Hematopoietic multipotent progenitor cell treated with erythropoietin and hydrocortisone succinate and interleukin-3 and kit ligand, for 4 days (in vitro differentiated cells): ENCODE results near the gene TCF3.
"Not testable (repeated sequence)": the region's sequence is repeated elsewhere in the genome, so short reads cannot be mapped to it uniquely, and the experiment has no call there.

Experiments
- DNase-seq: peaks from one replicate; pipeline ENCODE4 v3.0.0-alpha.2; 2015

TCF3 gene

DNA sequence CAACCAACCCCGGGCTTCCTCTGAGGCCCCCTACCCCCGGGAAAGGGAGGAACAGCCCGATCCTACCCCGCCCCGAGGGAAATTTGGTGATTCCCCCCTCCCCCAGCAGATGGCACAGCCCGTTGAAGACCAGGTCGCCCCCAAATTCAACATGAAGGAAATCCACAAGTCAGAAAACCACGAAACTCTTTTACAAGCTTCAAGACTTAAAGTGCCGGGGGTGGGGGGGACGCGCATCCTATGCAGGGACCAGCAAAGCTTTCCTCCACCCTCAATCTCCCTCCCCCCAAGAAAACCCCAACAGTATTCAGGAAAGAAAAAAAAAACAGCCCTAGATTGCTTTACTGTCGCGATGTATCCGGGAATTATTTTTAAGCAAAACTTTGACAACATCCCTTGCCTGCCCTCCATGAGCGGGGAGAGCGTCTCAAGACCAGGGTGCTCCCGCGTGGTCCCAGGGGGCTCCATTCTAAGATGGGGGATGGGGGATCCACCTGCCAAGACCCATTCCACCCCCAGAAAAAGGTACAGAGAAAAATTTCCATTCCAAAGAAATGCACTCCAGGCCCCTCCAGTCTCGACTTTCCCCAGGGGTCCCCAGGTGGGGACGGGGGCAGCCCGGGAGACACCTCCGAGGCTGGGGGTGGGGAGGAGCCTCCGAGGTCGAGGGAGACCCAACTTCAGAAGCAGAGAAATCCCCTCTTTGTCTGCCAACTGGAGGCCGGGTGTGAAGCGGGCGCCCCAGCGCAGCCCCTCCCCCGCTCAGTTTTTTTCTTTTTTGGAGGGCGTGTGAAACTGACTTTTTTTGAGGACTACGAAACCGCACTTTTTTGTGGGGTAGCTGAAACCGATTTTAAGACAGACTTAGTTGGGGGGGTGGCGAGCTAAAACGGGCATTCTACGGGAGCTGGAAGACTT lies 1.5 kb downstream of the TCF3 start:
- peak; percentile 82 for DNase-seq

DNA sequence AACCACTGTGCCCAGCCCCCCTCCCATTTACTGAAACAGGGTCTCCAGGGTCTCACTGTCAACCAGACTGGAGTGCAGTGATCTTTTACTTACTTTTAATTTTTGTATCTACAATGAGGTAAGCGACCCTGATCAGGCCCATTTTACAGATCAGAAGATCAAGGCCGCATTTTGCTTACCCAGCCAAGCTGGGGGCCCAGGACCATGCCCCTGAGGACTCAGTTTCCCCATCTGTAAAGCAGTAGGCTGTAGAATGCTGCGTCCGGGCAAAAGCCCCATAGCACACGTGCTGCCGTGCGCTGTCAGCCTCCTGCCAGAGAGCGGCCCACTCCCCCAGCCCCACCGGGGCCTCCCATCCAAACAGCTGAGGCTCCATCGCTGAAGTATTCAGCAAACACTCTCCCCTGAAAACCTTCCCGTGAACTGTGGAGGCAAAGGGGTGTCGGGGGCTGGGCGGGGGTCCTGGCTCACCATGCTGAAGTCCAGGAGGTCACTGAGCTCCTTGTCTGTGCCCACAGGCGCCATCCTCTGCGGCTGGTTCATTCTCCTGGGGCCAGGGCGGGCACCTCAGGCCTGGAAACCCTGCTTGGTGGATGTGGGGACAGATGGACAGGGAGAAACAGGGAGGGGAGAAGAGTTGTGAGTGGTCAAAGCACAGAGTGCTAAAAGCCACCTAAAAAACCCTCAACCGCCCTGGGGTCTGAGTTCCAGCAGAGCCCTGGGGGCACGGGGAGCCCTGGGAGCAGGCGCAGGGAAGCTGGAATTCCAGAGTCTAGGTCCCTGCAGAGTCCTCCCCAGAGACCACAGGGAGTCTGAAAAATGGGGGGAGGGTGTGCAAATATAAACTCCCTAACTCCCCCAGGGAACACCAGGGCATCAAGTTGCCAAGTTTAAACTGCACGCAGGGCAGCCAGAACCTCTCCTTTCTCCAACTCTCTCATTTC lies 2.4 kb downstream of the TCF3 start:
- DNase-seq: no peak

DNA sequence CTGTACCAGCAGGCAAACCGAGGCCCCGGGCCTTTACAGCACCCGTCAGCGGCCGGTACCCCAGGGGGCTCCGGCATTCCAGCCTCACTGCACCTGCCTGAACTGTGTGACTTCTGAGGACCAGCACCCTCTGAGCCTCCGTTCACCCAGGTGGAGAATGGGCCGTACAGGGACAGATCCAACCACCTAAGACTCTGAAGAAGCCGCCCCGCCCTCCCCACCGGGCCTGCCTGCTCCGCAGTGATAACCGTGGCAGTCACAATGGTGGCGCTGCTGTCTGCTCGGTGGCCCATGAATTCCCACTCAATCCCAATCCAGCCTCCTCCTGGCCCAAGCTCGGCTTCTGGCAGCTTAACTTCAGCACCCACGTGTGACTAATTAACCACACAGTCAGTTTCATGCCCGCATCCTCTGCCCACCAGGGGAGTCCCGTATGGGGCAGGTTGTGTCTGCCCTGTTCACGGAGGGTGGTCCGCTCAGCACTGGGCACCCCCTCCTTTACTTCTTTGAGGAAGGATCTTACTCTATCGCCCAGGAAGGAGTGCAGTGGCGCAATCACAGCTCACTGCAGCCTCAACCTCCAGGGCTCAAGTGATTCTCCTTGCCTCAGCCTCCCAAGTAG lies 3.4 kb downstream of the TCF3 start:
- peak; percentile 37 for DNase-seq

DNA sequence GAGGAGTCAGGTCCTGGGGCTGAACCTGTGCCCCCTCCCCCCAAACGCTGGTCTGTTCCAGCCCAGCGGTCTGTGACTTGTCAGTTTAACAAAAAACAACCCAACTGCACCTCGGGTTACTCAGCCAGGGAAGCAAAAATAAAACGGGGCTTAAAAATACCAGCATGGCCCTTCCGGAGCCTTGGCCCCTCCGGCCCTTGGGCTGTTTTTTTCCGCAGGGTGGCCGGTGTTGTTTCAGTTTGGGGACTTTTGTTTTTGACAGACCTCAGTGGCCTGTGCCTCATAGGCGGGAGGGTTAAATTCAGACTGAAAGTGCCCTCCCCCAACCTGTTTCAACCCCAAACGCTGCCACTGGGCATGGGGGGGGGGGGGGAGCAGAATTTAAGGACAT lies 4.0 kb downstream of the TCF3 start:
- no peak for DNase-seq

DNA sequence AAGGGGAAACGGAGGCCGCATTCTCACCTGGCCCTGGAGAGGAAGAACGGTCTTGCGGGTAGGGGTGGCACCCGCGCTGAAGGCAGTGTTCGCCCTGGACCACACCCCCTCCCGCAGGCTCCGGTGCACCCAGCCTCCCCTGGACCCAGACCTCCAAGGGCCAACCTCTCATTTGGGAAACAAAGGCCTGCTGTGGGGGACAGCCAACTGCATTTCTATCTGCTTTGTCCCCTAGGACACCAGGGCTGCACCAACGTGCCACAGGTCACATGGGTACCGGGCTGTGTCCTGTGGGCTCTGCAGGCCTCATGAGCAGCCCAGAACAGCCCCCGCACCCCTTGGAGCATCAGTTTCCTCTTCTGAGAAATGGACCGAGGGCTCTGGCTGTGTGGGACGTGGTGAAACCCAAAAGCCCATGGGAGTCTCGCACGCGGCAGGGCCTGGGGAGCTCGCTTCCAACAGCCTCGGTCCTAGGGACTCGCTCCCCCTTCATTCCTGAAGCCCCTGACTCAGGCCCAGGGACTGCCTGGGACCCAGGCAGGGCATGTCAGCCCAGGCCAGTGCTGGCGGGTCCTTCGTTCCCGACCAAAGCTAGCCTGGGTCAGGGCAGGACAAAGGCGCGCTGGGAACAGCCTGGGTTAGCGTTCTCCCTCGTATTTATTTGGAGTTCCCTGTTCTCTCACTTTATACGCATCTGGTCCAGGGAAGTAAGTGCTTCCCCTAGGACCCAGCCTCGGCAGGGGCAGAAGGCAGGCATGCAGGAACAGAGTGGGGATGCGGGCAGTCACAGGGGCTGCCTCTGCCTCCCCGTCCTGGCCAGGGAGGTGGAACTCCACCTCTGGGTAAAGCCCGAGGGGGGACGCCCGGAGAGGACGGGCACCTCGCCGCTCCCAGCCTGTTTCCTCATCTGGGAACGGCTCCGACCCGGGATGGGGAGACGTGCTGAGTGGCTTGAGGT lies 4.6 kb downstream of the TCF3 start:
- no peak for DNase-seq

DNA sequence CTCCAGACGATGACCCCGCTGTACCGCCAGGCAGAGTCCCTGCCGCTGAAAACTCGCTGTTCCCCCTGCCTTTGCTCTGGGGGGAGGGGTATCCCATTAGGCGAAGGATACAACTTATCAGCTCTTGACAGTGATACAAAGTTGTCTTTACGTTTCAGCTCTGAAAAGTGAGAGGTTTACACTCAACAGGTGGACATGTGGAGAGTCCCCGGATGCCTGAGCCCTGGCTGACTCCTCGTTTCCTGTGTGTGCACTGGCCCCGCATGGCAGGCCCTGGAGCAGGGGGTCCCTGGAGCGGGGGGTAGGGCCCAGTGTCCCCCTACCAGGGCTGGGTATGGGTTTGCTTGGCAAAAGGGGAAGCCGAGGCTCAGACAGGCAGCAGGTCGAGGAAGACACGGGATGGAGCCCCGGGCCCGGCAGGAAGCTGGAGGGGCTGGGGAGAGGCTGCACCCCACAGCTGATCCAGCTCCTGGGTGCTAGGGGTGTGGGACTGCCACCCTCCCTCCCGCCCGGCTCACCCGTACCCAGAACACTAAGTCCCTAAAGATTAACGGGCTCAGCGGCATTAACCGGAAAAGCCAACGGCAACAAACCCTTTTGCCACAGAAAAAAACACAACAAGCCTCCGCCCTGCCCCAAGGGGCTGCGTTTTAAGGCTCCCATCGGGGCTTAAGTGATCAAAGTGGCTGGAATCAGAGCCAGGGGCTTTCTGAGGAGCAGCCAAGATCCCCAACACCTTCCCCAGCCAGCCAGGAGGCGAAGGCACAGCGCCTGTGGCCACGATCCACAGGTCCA lies 5.6 kb downstream of the TCF3 start:
- DNase-seq: no peak

DNA sequence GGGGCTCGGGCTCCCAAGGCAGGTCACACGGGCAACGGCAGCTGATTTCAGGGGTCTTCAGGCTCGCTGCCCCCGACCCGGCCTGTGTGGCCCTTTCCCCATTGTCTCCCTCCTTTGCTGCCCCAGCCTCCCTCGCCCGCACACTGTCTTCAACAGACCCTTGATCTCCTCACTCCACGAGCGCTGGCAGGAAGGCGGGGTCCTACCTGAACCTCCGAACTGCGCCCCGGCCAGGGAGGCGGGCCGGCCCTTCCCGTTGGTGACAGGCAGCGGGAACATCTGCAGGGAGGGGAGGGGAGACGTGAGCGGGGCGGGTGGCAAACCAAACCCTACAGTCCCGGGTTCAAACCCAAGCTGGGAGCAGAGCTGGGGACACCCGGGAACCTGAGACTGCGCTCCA lies 6.3 kb downstream of the TCF3 start:
- no peak for DNase-seq

DNA sequence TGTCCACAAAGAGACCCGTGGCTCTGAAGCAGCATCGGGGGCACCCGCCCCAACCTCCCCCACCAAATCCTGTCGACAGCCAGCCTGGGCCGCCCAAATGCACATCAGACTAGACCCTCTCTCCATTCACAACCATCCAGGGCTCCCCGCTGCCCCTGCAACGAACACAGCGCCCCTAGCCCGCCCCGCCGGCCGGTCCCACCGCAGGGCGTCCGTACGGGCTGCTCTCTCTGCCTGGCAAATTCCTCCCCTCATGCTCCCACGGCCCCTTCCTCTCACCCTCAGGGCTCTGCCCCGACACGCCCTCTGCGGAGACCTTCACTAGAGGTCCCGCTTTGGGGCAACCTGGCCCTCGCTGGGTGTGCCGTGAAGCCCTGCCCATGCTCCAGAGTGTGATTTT lies 7.1 kb downstream of the TCF3 start:
- no peak for DNase-seq

DNA sequence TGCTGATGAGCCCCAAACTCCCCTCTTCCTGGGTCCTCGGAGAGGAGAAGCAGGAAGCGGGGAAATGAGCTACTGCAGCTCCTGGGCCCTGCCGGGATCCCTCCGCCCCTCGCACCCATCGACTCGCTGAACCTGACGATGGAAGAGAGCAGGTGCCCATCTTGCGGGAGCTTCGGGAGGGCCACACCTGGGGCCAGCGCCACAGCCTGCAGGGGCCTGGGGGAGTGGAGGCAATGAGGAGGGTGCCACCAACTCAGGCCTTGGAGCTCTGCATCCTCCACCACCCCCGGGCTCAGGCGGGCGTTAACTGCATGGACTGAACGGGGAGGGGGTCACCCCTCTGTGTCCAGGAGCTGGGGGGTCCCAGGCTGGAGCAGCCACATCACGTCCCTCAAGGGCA lies 8.3 kb downstream of the TCF3 start:
- DNase-seq: no peak

DNA sequence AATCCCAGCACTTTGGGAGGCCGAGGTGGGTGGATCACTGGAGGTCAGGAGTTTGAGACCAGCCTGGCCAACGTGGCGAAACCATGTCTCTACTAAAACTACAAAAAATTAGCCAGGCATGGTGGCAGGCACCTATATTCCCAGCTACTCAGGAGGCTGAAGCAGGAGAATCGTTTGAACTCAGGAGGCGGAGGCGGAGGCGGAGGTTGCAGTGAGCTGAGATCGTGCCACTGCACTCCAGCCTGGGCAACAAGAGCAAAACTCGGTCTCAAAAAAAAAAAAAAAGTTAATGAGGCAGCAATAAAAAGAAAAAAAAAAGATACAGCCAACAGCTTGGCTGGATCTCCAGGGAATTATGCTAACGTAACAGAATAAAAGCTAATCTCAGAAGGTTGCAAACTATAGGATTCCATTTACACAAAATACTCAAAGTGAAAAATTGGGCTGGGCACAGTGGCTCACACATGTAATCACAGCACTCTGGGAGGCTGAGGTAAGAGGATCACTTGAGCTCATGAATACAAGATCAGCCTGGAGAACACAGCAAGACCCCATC lies 11.4 kb downstream of the TCF3 start:
- not testable (repeated sequence) for DNase-seq

DNA sequence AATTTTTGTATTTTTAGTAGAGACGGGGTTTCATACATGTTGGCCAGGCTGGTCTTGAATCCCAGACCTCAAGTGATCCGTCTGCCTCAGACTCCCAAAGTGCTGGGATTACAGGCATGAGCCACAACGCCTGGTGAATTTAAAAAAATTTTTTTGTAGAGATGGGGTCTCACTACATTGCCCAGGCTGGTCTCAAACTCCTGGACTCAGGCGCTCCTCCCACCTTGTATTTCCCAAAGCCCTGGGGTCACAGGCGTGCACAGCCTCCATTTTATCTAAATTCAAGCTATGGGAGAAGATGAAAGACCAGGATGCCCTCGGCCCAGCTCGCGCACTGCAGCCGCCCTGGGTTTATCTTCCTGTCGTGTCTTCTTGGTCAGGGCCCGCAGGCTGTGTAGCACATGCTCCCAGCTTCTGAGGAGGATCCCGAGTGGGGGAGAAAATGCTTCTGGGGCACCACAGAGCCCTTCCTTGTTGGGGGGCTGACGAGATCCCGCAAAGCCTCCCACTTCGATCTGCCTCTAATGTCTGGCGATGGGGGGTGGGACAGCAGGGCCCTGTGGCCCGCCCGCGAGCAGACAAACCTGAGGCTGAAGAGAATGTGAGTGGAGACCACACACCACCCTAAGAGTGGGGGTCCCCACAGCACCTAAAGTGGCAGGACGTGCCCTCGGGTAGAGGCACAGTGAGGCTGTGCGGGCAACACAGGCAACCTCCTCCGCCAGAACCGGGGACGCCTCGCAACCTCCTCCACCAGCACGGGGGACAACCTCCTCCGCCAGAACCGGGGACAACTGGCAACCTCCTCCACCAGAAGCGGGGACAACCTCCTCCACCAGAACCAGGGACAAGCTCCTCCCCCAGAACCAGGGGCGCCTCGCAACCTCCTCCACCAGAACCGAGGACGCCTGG lies 15.8 kb downstream of the TCF3 start:
- no peak for DNase-seq

DNA sequence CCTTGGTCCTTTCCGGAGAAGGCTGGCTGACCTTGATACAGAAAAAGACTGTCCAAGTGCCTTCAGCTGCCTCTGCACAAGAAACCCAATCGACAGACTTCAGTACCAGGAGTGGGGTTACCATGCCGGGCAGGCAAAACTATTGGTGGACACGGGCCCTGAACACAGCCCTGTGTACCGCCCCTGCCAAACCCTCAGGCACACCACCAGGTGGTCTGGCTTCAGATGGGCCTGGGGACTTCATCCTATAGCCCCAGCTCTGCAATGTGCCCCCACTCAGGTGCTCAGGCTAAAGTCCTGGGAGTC lies 17.5 kb downstream of the TCF3 start:
- no peak for DNase-seq

DNA sequence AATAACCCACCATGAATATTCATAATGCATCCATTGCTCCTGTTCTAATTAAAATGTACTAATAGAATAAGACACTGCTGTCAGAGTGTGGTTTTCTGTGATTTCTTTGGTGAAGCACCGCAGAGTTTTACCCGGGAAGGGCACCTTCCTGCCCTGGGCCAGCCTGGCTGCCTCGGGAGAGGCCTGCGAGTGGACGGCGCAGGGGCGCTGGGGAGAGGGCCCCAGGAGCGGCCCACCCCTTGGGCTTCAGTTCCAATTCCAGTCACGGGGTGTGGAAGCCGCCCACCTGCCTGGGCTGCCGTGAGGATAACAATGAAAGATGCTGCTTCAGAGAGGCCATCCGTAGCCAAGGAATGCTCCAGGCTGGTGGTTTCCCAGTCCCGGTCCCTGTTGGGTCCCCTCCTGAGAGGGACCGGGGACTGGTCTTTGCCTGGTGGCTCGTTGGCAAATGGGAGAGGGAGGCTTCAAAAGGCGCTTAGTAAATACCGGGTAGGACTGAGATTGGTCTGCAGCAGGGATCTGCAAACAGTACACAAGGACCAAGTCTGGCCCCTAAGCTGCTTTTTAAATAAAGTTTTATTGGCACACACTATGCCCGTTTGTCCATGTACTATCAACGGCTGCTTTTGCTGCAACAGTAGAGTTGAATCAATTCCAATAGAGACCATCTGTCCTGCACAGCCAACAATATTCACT lies 18.0 kb downstream of the TCF3 start:
- no peak for DNase-seq

DNA sequence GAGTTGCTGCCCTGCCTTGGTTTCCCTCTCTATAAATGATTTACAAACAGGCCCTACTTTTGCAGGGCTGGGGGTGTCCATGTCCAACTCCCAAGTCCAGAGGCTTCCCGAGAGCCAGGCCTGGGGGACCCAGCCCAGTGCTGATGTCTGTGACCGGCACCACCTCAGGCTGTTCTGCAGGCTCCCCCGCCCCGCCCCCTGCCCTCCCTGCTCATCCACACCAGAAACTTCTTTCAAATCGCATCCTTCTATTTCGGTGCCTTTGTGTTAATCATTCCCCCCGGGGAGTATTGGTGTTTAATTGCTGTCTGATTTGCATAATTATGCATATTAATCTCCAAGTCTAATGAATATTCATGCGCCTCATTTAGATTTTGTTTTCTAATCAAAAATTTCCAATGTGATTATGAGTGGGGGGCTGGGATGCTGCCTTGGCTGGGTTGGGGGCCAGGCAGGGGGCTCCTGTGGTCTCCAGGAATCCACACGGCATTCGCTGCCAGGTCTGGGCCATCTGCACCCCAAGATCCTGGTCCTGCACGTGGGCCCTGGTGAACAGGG lies 19.1 kb downstream of the TCF3 start:
- DNase-seq: no peak

DNA sequence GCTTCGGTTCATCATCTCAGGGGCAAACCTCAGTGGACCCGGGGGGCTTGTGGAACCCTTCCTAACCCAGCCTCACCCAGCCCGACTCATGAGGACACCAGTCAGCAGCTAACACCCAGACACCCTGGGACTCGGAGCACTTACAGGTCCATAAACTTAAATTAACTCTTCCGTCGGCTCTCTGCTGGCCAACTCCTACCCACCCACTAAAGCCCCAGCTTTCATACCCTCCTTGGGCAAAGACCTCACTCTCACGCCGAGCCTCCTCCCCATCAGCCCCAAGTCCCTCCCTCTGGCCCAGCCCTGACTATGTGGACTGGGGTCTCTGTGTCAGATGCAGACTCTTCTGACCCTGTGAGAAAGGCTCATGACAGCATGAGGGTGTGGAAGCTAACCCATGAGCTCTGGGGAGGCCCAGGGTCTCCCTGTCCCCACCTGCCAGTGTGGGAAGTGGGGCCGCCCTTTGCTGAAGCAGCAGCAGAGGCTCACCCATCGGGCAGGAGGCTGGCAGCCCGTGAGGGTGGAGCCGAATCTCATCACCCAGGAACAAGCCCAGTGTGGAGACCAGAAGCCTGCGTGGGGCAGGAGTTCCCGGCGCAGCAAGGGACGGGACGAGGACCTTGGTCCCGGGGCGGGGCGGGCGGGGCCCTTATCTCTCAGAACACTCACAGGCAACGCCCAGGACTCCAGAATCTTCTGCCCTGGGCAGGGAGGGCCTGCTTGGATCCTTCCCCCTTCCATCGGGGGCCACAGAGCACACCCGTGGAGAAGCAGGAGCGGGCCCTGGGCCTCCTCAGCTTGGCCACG lies 19.8 kb downstream of the TCF3 start:
- peak; percentile 92 for DNase-seq

DNA sequence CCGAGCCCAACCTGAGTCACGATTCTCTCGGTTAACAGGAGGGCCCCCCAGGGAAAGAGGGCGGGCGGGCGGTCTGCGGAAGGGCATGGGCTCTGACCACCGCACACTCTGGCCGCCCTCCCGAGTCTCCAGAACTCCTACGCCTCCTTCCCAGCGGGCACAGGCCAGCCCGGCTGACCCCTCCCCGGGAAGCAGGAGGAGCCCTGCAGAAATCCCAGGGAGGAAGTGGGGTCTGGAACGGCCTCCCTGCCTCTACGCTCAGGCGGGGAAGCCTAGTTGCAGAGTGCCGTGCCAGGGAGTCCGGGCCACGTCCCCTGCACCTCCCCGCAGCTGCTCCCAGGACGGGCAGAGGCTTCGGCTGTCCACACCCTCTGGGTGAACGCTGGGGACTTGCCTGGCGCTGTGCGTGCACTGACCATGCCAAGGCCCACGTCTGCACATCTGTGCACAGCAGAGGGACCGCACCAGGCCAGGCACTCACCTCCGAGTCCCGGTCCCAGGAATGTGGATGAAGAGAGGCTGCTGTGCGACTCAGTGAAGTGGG lies 20.8 kb downstream of the TCF3 start:
- no peak for DNase-seq

DNA sequence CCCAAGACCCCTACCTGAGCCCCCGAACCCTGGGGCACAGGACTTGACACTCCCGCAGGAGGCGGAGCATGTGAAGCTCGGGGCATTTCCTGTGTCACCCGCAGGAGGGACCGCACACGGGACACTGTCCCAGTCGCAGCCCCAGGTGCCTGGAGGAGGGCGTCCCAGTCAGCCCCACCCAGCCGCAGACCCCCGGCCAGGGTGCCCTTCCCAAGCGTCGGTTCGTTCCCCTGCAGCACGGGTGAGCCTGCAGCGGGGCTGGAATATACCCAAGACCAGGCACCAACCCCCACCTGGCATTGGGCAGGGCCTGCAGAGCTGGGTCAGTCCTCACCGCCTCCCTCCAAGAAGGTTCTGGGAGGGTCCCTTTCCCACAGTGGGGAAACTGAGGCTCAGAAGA lies 21.6 kb downstream of the TCF3 start:
- DNase-seq: no peak

DNA sequence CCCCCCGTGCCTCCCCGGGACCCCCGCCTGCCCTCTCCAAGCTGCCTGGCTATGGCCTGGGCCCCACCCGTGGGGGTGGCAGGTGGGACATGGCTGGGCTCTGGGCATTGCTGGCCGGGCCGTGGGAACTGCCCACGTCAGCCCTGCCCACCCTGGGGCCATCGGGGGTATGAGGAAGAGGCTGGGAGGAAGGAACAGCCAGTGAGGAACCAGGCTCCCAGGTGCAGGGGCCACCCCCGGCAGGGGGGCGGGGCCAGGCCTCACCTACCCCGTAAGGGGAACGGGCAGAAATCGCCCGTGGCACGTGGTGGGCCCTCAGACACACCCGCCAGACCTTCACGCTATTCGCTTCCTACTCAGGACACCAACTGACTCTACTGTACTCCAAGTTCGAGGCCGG lies 22.4 kb downstream of the TCF3 start:
- no peak for DNase-seq
